NCI-H2227 (cell line): Measurements from ENCODE around the gene FGD4.
"Not testable (repeated sequence)": the region's sequence is repeated elsewhere in the genome, so short reads cannot be mapped to it uniquely, and the experiment has no call there.

ENCODE experiments used
- DNase-seq: peaks from one replicate; lab custom pipeline; 2025; ENCODE audit not compliant: unreplicated experiment; lab: John Stamatoyannopoulos, UW

Gene FGD4

DNA sequence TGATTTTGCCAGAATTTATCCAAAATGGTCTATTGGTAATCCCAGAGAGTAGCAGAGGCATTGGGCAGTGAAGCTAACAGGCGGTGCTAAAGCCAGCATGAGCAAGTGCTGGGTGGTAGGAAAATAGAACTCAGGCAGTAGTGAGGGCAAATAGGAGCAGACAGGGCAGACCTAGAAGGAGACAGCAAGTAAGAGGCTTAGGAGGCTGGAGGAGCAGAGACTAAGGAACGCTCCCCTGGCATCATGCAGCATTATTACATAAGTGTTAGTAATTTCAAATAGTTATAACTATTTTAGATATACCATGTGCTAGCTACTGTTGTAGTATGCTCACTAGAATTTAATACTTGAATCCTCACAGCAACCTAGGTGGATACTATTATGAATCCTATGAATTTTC lies 151.7 kb downstream of the FGD4 start:
- DNase-seq, result no peak

- DNase-seq, result no peak
Observed at GRCh38 chr12:32558903-32559302, 159.5 kb downstream of the FGD4 start.

DNA sequence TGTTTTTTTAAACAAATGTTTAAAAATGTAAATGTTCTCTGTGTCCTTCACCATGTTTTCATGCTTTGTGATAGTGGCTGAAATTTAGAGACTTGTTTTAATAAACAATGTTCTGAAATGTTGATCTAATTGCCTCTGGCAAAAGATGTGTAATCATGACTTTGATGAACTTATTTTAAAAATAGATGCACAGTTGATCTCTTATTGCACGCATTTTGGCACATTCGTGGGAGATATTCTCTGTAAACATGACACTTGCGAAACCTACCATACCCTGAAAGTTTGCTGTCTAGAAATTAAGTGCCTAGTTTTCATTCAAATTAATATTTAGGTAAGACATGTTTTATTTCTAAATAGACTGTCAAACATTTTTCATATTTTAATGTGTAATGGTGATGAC lies 160.1 kb downstream of the FGD4 start:
- no peak for DNase-seq

GRCh38 chr12:32560520-32560919 lies 161.2 kb downstream of the FGD4 start:
- no peak for DNase-seq

DNA sequence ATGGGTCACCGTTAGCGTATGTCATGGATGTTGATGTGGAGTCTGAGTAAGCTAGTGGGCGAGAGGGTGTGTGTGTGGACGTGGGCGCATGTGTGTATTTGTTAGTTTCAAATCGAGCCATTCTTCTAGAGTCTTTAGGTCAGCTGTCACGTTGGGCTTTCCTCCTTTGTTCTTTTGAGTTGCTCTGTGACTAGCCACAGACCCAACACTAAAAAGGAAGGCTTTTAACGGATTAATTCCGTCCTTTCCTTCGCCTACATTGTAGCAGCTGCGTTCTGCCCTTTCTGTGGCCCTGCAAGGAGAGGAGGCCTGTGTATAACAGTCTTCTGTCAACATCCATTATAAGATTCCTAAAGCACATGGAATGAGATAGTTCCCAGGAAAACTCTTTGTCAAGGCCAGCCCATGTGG lies 162.6 kb downstream of the FGD4 start:
- DNase-seq, result peak; percentile 35

DNA sequence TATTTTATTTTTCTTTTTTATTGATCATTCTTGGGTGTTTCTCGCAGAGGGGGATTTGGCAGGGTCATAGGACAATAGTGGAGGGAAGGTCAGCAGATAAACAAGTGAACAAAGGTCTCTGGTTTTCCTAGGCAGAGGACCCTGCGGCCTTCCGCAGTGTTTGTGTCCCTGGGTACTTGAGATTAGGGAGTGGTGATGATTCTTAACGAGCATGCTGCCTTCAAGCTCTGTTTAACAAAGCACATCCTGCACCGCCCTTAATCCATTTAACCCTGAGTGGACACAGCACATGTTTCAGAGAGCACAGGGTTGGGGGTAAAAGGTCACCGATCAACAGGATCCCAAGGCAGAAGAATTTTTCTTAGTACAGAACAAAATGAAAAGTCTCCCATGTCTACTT lies 163.1 kb downstream of the FGD4 start:
- DNase-seq, result not testable (repeated sequence)

DNA sequence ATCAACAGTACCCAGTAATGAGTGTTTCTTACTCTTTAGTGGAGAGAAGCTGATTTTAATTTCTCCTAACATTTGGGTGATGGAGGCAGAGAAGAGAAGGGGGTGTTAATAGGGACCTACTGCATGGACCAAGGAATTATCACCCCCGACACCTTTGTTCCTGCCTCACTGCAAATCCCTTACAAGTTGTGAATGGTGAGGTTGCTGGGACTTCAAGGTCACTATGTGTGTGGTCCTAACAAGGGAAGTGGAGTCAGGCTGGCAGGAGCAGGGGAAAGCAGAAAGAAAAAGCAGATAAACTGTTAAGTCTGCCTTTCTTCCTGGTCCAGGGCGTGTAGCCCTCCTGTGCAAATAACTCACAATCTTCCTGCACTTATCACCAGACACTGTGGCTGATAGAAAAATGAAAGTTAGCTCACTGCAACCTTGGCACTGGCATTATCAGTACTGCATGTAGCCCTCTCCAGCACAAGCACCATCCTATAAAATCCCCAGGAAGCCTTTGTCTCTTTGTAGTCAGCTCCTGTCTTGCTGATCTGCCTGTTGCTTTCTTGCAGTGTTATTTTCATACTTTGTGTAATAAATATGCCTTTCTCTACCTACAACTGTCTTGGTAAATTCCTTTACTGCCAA lies 167.4 kb downstream of the FGD4 start:
- DNase-seq, result no peak

DNA sequence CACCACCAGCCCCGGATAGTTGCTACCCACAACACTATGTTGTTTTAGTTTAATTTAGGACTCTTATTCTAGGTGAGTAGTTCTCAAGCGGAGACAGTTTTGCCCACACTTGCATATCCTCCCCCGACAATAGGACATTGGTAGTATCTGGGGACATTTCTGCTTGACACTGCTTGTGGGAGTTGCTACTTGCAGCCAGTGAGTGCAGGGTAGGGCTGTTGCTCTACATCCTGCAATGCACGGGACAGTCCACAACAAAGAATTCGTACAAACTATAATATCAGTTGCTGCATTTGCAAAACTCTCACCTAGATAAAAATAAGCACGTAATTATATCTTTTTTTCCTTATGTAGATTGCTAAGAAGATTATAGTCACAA lies 167.9 kb downstream of the FGD4 start:
- DNase-seq, result no peak

DNA sequence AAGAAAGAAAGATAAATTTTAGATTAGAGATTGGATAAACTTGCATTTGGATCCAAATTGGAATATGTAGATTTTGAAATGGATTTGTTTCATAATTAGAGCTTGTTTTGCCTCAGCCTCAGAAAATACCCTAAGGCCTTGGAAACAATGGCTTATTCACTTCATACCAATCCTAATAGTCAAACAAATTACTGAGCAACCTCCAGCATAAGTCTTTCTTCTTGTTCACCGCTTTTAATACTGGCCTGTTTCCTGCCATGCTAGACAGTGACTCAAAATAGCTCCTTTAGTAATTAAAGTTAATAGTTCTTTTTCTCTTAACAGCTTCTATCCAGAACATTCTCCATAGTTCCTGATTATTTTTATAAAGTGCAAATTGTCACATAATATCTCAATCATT lies 168.9 kb downstream of the FGD4 start:
- DNase-seq, result no peak

DNA sequence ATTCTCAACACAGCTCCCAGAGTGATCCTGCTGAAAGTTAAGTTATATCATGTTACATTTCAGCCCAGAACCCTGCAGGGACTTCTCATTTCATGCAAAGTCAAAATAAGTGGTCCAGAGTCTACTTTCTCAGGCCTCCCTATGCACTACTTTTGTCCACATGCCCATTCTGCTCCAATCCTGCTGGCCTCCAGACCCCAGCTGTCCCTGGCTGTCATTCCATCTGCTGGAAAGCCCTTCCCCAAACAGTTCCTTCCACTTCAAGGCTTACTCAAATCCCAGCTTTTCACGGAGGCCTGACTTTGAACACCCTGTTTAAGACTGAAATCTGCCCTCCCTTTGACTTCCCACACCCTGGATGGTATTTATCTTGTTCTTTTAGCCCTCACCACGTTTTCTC lies 169.9 kb downstream of the FGD4 start:
- DNase-seq, result no peak

- DNase-seq, result no peak
Observed at GRCh38 chr12:32574585-32574984, 175.2 kb downstream of the FGD4 start.

- DNase-seq, result no peak
Observed at GRCh38 chr12:32577328-32577727, 178.0 kb downstream of the FGD4 start.

- no peak for DNase-seq
Observed at GRCh38 chr12:32583534-32583933, 184.2 kb downstream of the FGD4 start.

DNA sequence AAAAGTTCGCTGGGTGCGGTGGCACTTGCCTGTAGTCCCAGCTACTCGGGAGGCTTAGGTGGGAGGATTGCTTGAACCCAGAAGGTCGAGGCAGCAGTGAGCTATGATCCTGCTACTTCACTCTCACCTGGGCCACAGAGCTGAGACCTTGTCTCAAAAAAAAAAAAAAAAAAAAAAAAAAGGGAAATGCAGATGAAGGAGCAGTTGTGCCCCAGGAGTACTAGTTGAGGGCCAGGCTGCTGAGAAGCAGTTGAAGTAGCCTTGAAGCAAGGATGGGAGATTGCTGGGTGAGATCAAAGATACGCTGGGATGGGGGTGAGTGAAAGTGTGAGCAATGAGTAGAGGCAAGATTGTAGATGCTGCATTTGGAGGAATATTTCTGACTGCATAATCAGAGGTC lies 186.3 kb downstream of the FGD4 start:
- no peak for DNase-seq

DNA sequence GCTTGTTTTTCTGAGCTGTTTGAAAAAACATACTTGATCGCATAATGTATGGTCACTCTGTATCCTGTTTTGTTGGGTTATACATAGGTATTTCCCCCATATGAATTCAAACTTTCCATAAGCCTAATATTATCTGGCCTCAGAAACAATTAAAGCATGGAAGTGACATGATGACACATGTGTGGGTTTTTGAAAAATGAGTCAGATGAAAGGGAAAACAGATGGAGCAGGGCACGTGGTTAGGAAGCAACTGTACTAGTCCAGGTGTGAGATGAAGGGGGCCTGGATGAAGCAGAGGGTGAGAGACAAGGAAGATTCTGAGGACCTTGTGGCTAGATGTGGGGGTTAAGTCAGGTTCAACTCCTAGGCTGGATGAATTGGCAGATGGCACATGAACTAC lies 187.0 kb downstream of the FGD4 start:
- DNase-seq, result no peak

DNA sequence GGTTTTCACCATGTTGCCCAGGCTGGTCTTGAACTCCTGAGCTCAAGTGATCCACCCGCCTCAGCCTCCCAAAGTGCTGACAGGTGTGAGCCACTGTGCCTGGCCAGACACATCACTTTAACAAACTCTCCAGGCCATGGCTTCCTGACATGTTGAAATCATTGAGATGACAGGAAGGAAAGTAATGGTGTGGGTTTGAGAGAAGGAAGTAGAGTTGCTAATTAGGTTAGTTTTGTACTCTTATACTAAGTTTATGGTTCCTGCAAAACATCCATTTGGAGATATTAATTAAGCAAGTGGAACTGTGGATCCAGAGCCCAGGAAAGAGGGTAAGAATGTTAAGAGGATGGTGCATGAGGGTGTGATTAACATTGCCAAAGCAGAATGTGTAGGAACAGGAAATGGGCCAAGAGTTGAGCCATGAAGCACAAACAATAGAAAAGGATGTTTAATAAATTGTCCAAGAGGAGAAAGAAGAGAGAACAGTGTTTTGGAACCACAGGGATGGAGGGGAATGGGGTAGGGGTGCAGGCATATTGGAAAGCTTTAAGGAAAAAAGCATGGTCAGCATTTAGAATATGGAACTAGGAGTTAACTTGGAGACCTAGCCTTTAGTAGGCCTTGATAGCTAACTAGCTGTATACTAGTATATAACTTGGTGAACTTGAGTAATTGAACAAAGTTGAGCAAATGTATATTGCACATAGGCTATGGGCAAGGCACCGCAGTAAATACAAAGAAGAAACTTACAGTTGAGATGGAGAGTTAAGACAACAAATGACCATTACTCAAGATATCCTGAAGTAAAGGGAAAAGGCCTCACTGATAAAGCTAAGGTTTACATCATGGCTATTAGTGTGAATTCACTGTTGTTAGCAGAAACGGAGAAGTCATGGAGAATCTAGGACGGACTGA lies 188.5 kb downstream of the FGD4 start:
- DNase-seq, result no peak

GRCh38 chr12:32588604-32589003 lies 189.2 kb downstream of the FGD4 start:
- DNase-seq, result no peak

DNA sequence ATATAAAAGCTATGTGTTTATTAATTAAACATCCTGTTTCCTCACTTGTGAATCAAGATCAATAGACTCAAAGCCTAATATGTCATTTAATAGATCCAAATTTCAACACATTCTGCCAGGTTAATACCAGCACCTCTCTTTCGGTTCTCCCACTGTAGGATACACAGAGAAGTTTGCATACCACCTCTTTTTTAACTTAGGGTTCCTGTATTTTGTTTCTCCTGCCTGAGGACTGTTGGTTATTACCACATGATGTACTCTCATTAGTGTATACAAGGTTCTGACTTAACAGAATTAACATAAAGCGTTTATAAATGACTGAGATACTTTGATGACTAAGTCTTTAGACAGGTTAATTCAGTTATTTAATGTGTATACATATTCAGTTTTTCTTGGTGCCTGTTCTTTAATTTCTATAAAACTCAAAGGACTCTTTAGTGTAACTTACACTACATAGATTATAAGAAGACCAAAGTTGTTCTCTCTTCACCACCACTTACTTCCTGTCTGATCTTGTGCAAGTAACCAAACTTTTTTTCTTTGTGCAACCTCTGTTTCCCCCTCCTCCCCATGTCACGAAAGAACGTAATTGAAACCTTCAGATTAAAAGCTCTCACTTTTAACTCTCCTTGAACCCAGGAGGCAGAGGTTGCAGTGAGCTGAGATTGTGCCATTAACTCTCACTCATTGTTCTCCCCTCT lies 190.0 kb downstream of the FGD4 start:
- no peak for DNase-seq

GRCh38 chr12:32595251-32595650 lies 195.9 kb downstream of the FGD4 start:
- no peak for DNase-seq

GRCh38 chr12:32596030-32596429 lies 196.7 kb downstream of the FGD4 start:
- no peak for DNase-seq

DNA sequence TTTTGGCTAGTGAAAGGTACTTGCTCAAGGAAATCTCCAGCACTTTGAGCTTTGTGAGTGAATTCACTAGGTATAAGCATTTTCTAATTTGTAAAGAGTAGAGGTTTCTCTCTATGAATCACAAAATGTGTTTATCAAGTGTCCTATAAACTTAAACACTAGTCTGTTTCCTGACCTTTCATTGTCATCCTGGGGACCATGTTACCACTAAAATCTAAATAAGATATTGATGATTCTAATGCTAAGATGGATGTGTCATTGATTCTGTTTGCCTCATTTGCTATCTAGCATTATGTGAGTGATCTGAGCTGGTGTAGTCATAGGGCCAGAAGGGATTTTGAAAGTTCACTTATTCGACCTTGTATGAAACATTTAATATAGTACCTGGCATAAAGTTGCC lies 199.3 kb downstream of the FGD4 start:
- DNase-seq, result no peak

- no peak for DNase-seq
Observed at GRCh38 chr12:32600681-32601080, 201.3 kb downstream of the FGD4 start.
